HEK293 (cell line): Measurements from ENCODE around the gene TAF1B.

Experiments used
- CTCF ChIA-PET: fragments of 350-600 bp; formaldehyde crosslinking; extraction: SDS; loops from one replicate; lab custom pipeline; 2021; ENCODE audit warnings: antibody characterized with exemption; lab: Yijun Ruan, JAX
- POLR2A ChIA-PET: fragments of 300-600 bp; formaldehyde crosslinking; extraction: SDS; loops from one replicate; lab custom pipeline; 2020; ENCODE audit warnings: antibody characterized with exemption, inconsistent platforms; lab: Yijun Ruan, JAX
- H3K27ac ChIP-seq: fragments of 200-500 bp; sonication (Bioruptor generic); 2 replicates; pipeline ENCODE4 v1.5.1; 2014; ENCODE audit warnings: low read depth, low read length, control low read depth, inconsistent platforms; ENCODE audit errors: extremely low read depth
- H3K36me3 ChIP-seq, 2 experiments: fragments of 200-500 bp in 1 of 2; sonication (Bioruptor generic) in 1 of 2; 1 replicate in 1 of 2; 2 replicates in 1 of 2; pipeline ENCODE4 v1.5.1; 2014 to 2017; ENCODE audit warnings: inconsistent platforms in 2 of 2, low read length in 2 of 2; ENCODE audit not compliant: control insufficient read depth in 2 of 2, insufficient read depth in 1 of 2
- H3K4me1 ChIP-seq: fragments of 200-500 bp; sonication (Bioruptor generic); 2 replicates; pipeline ENCODE4 v1.5.1; 2014; ENCODE audit warnings: mild to moderate bottlenecking, low read length, inconsistent platforms; ENCODE audit not compliant: control insufficient read depth, insufficient read depth
- H3K4me3 ChIP-seq: 2 replicates; pipeline ENCODE4 v1.5.1; 2011; ENCODE audit warnings: low read depth, mild to moderate bottlenecking, control low read depth, low read length, moderate library complexity
- H3K9me3 ChIP-seq: fragments of 200-500 bp; sonication (Bioruptor generic); 2 replicates; pipeline ENCODE4 v1.5.1; 2014; ENCODE audit warnings: low read depth, low read length, inconsistent platforms; ENCODE audit not compliant: control insufficient read depth, insufficient read depth
- ELK4 ChIP-seq: IDR thresholded peaks from 2 replicates; pipeline ENCODE4 v1.6.1; 2011; ENCODE audit warnings: mild to moderate bottlenecking, low read depth, low read length, borderline replicate concordance
- GLI2 ChIP-seq: fragments of 450-650 bp; formaldehyde crosslinking; IDR thresholded peaks from 2 replicates; pipeline ENCODE4; 2017; ENCODE audit warnings: missing biosample characterization, missing genetic modification characterization, low read depth, borderline replicate concordance
- KLF7 ChIP-seq: fragments of 450-650 bp; formaldehyde crosslinking; IDR thresholded peaks from 2 replicates; pipeline ENCODE4 v1.5.1; 2016; ENCODE audit warnings: missing biosample characterization, missing genetic modification characterization, borderline replicate concordance
- PRDM2 ChIP-seq: fragments of 450-650 bp; formaldehyde crosslinking; IDR thresholded peaks from 2 replicates; pipeline ENCODE4 v1.5.1; 2016; ENCODE audit warnings: missing biosample characterization, missing genetic modification characterization, borderline replicate concordance
- SP3 ChIP-seq: fragments of 450-650 bp; formaldehyde crosslinking; IDR thresholded peaks from 2 replicates; pipeline ENCODE4 v1.5.1; 2016; ENCODE audit warnings: missing biosample characterization, missing genetic modification characterization
- ZBTB1 ChIP-seq: fragments of 450-650 bp; formaldehyde crosslinking; IDR thresholded peaks from 2 replicates; pipeline ENCODE4 v1.5.1; 2016; ENCODE audit warnings: missing biosample characterization, missing genetic modification characterization
- ZNF155 ChIP-seq: fragments of 450-650 bp; formaldehyde crosslinking; IDR thresholded peaks from 2 replicates; pipeline ENCODE4 v1.5.1; 2016; ENCODE audit warnings: missing biosample characterization, missing genetic modification characterization
- ZNF23 ChIP-seq: fragments of 450-650 bp; formaldehyde crosslinking; IDR thresholded peaks from 2 replicates; pipeline ENCODE4 v1.5.1; 2016; ENCODE audit warnings: missing biosample characterization, missing genetic modification characterization, borderline replicate concordance
- ZNF292 ChIP-seq: fragments of 450-650 bp; formaldehyde crosslinking; IDR thresholded peaks from 2 replicates; pipeline ENCODE4 v1.5.1; 2016; ENCODE audit warnings: low read depth, missing biosample characterization, missing genetic modification characterization, borderline replicate concordance
- ZNF354C ChIP-seq: fragments of 450-650 bp; formaldehyde crosslinking; IDR thresholded peaks from 2 replicates; pipeline ENCODE4 v1.5.1; 2016; ENCODE audit warnings: missing biosample characterization, missing genetic modification characterization, low read depth, borderline replicate concordance
- ZNF37A ChIP-seq: fragments of 450-650 bp; IDR thresholded peaks from 2 replicates; pipeline ENCODE4 v1.5.1; 2018; ENCODE audit warnings: missing biosample characterization, missing genetic modification characterization
- ZNF530 ChIP-seq: fragments of 450-650 bp; formaldehyde crosslinking; IDR thresholded peaks from 2 replicates; pipeline ENCODE4 v1.5.1; 2016; ENCODE audit warnings: low read depth, missing biosample characterization, missing genetic modification characterization
- ZNF558 ChIP-seq: fragments of 450-650 bp; formaldehyde crosslinking; IDR thresholded peaks from 2 replicates; pipeline ENCODE4 v1.5.1; 2016; ENCODE audit warnings: missing biosample characterization, missing genetic modification characterization
- ZNF571 ChIP-seq: fragments of 450-650 bp; formaldehyde crosslinking; IDR thresholded peaks from 2 replicates; pipeline ENCODE4 v1.5.0; 2017; ENCODE audit warnings: missing biosample characterization, missing genetic modification characterization
- ZNF585B ChIP-seq: fragments of 450-650 bp; formaldehyde crosslinking; IDR thresholded peaks from 2 replicates; pipeline ENCODE4 v1.5.1; 2016; ENCODE audit warnings: missing biosample characterization, missing genetic modification characterization
- ZNF610 ChIP-seq: fragments of 450-650 bp; formaldehyde crosslinking; IDR thresholded peaks from 2 replicates; pipeline ENCODE4 v1.5.1; 2016; ENCODE audit warnings: missing biosample characterization, missing genetic modification characterization, borderline replicate concordance
- ZNF660 ChIP-seq: fragments of 450-650 bp; IDR thresholded peaks from 2 replicates; pipeline ENCODE4 v1.5.1; 2018; ENCODE audit warnings: missing biosample characterization, mild to moderate bottlenecking, missing genetic modification characterization
- ZNF664 ChIP-seq: fragments of 450-650 bp; formaldehyde crosslinking; IDR thresholded peaks from 2 replicates; pipeline ENCODE4 v1.5.1; 2016; ENCODE audit warnings: missing biosample characterization, missing genetic modification characterization
- ZNF692 ChIP-seq: fragments of 450-650 bp; formaldehyde crosslinking; IDR thresholded peaks from 2 replicates; pipeline ENCODE4 v1.5.1; 2016; ENCODE audit warnings: missing biosample characterization, missing genetic modification characterization
- ZNF76 ChIP-seq: fragments of 450-650 bp; formaldehyde crosslinking; IDR thresholded peaks from 2 replicates; pipeline ENCODE4; 2016; ENCODE audit warnings: low read depth, missing biosample characterization, missing genetic modification characterization, borderline replicate concordance
- ZSCAN16 ChIP-seq: fragments of 450-650 bp; formaldehyde crosslinking; IDR thresholded peaks from 2 replicates; pipeline ENCODE4 v1.5.1; 2016; ENCODE audit warnings: missing biosample characterization, missing genetic modification characterization
- ZSCAN18 ChIP-seq: fragments of 450-650 bp; formaldehyde crosslinking; IDR thresholded peaks from 2 replicates; pipeline ENCODE4 v1.5.1; 2016; ENCODE audit warnings: missing biosample characterization, missing genetic modification characterization

The TAF1B gene

GRCh38 chr2:9892236-9892635 is 49.0 kb downstream of the TAF1B start:
- no peaks in the 10 kb centered on the region for H3K9me3 ChIP-seq
- no peak overlapping the region for H3K27ac ChIP-seq
- no peak overlapping the region for H3K4me3 ChIP-seq
- H3K4me1 ChIP-seq, result peaks cover 17% of the 10 kb centered on the region
- no peak for TF ChIP-seq ZNF585B
- no peak for TF ChIP-seq ZSCAN18 (tag by site-specific recombination)
- no peak for TF ChIP-seq ZNF692 (tag by site-specific recombination)
- TF ChIP-seq ZNF610 (tag by site-specific recombination), result no peak
- TF ChIP-seq, all 188 proteins: peak for 0
- CTCF ChIA-PET, result interaction anchor here (1.2 kb wide), 1 partner anchor 144 kb away, joined by 4 read pairs; no protein-coding TSS in a partner anchor
- peaks cover 9 to 15% of the 10 kb centered on the region in 2 experiments for H3K36me3 ChIP-seq
- POLR2A ChIA-PET, result no interaction called here

- peak overlapping the region; percentile 37; the same call in 1 of the 2 replicates for H3K27ac ChIP-seq
- peaks cover 6 to 8% of the 10 kb centered on the region in 2 experiments for H3K36me3 ChIP-seq
- no peak overlapping the region for H3K4me3 ChIP-seq
- CTCF ChIA-PET, result interaction anchor here (0.7 to 1.6 kb wide), 4 partner anchors 10 to 406 kb away, joined by 4 to 5 read pairs (median 4); no protein-coding TSS in a partner anchor
- H3K4me1 ChIP-seq, result peaks cover 24% of the 10 kb centered on the region
- H3K9me3 ChIP-seq, result no peaks in the 10 kb centered on the region
- POLR2A ChIA-PET, result interaction anchor here (0.6 to 1.3 kb wide), 7 partner anchors 26 to 893 kb away, joined by 3 to 6 read pairs (median 3); partner anchors contain the start of gene TAF1B
- no peak for TF ChIP-seq ZNF660 (tag by site-specific recombination)
- TF ChIP-seq SP3 (tag by site-specific recombination), result no peak
- TF ChIP-seq ZNF571 (tag by site-specific recombination), result no peak
- no peak for TF ChIP-seq ZNF354C
- TF ChIP-seq GLI2 (tag by site-specific recombination), result no peak
- no peak for TF ChIP-seq ZBTB1
- no peak for TF ChIP-seq KLF7 (tag by site-specific recombination)
- no peak for TF ChIP-seq PRDM2
- TF ChIP-seq ZNF530, result no peak
- no peak for TF ChIP-seq ZNF76 (tag by site-specific recombination)
- no peak for TF ChIP-seq ZNF37A (tag by site-specific recombination)
- TF ChIP-seq ZNF155, result no peak
- no peak for TF ChIP-seq ZNF664 (tag by site-specific recombination)
- no peak for TF ChIP-seq ELK4
- TF ChIP-seq ZNF558 (tag by site-specific recombination), result no peak
- TF ChIP-seq ZSCAN16 (tag by site-specific recombination), result no peak
- no peak for TF ChIP-seq ZNF292 (tag by site-specific recombination)
- TF ChIP-seq ZNF23 (tag by site-specific recombination), result no peak
These were observed 52.7 kb downstream of the TAF1B start for GRCh38 chr2:9895669-9896590.
